Measurements from ENCODE around the gene TTC34. TPM values are rescaled to one million over a fixed set of nuclear protein-coding genes. Genes with fewer than 3 reads are reported as not detected.

TTC34 gene
- total RNA-seq, 4 donors from 2014 or later = 0.84 to 1.2 (median 1.0) TPM

- Histone ChIP-seq H3K9me3 (peaks cover 0 to 11% (median 0%) of the 10 kb centered on the region in 4 donors), H3K4me1 (peaks cover 0 to 35% (median 10%) of the 10 kb centered on the region in 4 donors), H3K4me3 (no peak overlapping the region), H3K27me3 (peaks cover 0 to 17% of the 10 kb centered on the region in 2 donors), H3K36me3 (no peaks in the 10 kb centered on the region), H3K27ac (no peak overlapping the region)
- 61 to 70% methylated on average over 15 to 16 of the region's 16 CpGs for WGBS, 2 donors
- no peak for DNase-seq (ENCODE audit: low spot score in 2 of 2)
- TF ChIP-seq POLR2A (IDR thresholded peaks at IDR 0.05) (no peak), CTCF (IDR thresholded peaks at IDR 0.05) (no peak), EP300 (IDR thresholded peaks at IDR 0.05) (no peak)
These were observed 162.9 kb downstream of the TTC34 start for GRCh38 chr1:2638466-2639115.

- Histone ChIP-seq H3K27ac (no peak overlapping the region), H3K4me3 (no peak overlapping the region), H3K4me1 (peaks cover 0 to 30% (median 10%) of the 10 kb centered on the region in 4 donors), H3K9me3 (peaks cover 0 to 11% (median 0%) of the 10 kb centered on the region in 4 donors), H3K36me3 (no peaks in the 10 kb centered on the region), H3K27me3 (peaks cover 2 to 27% of the 10 kb centered on the region in 2 donors)
- WGBS, 2 donors = 54 to 60% methylated on average over 10 of the region's 10 CpGs
- TF ChIP-seq EP300 (IDR thresholded peaks at IDR 0.05) (no peak), CTCF (IDR thresholded peaks at IDR 0.05) (no peak), POLR2A (IDR thresholded peaks at IDR 0.05) (no peak)
- no peak for DNase-seq (ENCODE audit: low spot score in 2 of 2)
These were observed 163.9 kb downstream of the TTC34 start for GRCh38 chr1:2637442-2638145.

GRCh38 chr1:2636733-2637132, 164.8 kb downstream of the TTC34 start:
- WGBS, 2 donors = 91 to 95% methylated on average over 7 of the region's 7 CpGs
- peaks cover 2 to 35% of the 10 kb centered on the region in 2 donors for H3K27me3 ChIP-seq

GRCh38 chr1:2635361-2636010, 166.0 kb downstream of the TTC34 start:
- no peak overlapping the region for H3K4me3 ChIP-seq
- peaks cover 0 to 11% (median 0%) of the 10 kb centered on the region in 4 donors for H3K9me3 ChIP-seq
- 73 to 77% methylated on average over 7 of the region's 10 CpGs for WGBS, 2 donors
- no peak overlapping the region for H3K27ac ChIP-seq
- no peaks in the 10 kb centered on the region for H3K36me3 ChIP-seq
- DNase-seq (ENCODE audit: low spot score in 2 of 2) = no peak
- peaks cover 0 to 12% (median 0%) of the 10 kb centered on the region in 4 donors for H3K4me1 ChIP-seq
- H3K27me3 ChIP-seq = peaks cover 2 to 43% of the 10 kb centered on the region in 2 donors
- no peak for TF ChIP-seq EP300 (IDR thresholded peaks at IDR 0.05)
- no peak for TF ChIP-seq CTCF (IDR thresholded peaks at IDR 0.05)
- TF ChIP-seq POLR2A (IDR thresholded peaks at IDR 0.05) = no peak

More at GRCh38 chr1:2636733-2637132, 164.8 kb downstream of the TTC34 start:
- peaks cover 0 to 21% (median 3%) of the 10 kb centered on the region in 4 donors for H3K4me1 ChIP-seq
- H3K36me3 ChIP-seq = no peaks in the 10 kb centered on the region
- peaks cover 0 to 11% (median 0%) of the 10 kb centered on the region in 4 donors for H3K9me3 ChIP-seq
- no peak overlapping the region for H3K27ac ChIP-seq
- no peak for DNase-seq (ENCODE audit: low spot score in 2 of 2)
- TF ChIP-seq CTCF (IDR thresholded peaks at IDR 0.05) (no peak), POLR2A (IDR thresholded peaks at IDR 0.05) (no peak), EP300 (IDR thresholded peaks at IDR 0.05) (no peak)
- no peak overlapping the region for H3K4me3 ChIP-seq
